NCI-H446 treated with DMSO at 0.1 percent for 48 hours (cell line): Measurements from ENCODE around the gene TIMM17A.

Source experiments
- DNase-seq: peaks from one replicate; lab custom pipeline; 2025; lab: John Stamatoyannopoulos, UW

Gene TIMM17A

DNA sequence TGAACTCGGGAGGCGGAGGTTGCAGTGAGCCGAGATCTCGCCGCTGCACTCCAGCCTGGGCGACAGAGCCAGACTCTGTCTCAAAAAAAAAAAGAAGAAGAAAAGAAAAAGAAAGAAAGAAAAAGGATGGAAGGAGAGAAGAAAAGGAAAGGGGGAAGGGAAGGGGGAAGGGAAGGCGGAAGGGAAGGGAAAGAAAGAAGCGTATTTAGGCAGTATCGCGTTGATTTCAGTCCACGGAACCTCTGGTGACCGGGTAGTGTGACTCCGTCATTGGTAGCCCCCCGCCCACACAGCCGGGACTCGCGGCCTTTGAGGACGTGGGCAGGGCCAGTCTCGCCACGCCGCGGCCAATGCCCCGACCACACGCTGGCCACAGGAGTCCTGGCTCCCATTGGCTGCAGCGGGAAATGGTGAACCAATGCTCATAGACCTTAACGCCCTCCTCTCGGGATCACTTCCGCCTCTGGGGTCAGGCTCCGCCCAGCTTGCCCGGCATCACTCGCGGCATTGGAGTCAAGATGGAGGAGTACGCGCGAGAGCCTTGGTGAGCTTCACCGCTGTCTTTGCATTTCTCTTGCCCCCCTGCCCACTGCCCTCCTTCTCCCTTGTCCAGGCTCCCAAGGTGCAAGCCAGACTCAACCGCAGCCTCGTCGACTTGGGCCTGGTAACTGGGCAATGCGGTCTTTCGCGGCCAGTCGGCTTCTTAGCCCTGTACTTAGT, at the start of gene TIMM17A:
TSS of gene TIMM17A (plus strand) at position 495 of the 720 bp plus-strand sequence. CDS start at position 519, 24 bp downstream.
- peak; percentile 94 for DNase-seq

DNA sequence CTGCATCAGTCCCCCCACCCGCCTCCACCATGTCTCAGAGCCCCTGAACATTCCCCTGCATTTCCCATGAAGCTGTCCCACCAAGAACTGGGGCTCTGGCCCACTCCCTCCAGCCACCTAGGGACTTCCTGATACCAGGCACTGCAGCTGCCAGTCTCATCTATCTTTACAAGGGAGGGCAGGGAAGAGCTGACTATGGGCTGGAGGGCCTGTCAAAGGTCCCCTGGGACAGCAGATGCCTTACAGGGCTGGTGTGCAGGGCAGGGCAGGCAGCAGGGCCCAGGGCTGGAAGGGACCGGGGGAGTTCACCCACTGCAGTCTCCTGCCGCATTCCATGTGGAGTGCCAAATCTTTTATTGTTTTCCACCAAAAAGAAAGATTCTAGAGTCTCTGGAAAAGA, 49.0 kb upstream of the TIMM17A start:
- no peak for DNase-seq

DNA sequence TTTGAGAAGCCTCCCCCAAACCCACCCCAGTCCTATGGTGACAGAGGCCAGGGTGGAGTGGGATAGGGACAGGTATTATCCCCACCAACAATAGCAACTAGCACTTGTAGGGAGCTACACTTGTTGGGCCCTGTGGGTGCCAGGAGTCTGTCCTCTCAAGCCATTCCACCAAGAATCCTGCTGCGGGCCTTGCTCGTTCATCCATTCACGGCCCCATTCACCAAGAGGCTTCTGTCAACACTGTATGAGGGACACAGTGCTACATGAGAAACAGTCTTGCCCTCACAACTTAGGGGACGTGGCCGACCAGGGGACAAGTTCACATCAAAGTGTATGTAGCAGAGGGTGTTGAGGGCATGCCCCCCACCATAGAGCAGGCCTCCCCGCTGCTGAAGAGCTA, 47.7 kb upstream of the TIMM17A start:
- DNase-seq, result no peak

DNA sequence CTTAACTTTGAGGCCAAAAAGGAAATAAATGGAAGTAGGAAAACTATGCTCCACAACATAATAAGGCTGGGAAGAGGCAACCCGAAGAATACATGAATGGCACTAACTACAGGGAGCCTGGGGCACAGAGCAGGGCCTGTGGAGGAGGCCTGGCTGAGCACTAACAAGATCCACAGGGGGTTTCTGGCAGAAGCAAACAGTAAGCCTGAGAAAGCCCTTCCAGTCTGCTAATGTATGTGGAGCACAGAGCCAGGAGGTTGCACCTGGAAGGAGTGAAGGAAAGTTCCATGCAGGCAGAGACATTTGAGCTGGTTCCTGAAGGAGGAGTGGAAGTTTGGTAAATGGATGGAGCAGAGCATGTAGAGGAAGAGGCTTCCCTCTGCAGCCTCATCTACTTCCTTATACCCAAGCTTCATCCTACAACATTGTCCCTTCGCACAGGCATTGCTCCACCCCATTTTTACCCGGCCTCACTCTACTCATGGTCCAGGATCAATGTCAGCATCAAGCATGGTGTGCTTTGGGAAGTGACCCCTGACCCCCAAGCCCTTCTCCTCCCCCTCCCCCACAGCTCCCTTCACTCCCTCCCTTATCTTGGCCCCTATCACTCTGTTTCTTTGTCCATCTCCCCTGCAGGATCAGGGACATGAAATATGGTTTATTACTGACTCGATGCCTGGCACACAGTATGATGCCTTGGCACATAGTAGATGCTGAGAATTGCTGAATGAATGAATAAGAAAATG, 43.3 kb upstream of the TIMM17A start:
- DNase-seq, result no peak

- no peak for DNase-seq
These were observed 42.5 kb upstream of the TIMM17A start for GRCh38 chr1:201912832-201913231.

GRCh38 chr1:201914456-201915235, 40.7 kb upstream of the TIMM17A start:
- DNase-seq, result no peak

- DNase-seq, result no peak
These were observed 38.6 kb upstream of the TIMM17A start for GRCh38 chr1:201916649-201917249.

GRCh38 chr1:201917362-201918033, 37.8 kb upstream of the TIMM17A start:
- DNase-seq, result no peak

DNA sequence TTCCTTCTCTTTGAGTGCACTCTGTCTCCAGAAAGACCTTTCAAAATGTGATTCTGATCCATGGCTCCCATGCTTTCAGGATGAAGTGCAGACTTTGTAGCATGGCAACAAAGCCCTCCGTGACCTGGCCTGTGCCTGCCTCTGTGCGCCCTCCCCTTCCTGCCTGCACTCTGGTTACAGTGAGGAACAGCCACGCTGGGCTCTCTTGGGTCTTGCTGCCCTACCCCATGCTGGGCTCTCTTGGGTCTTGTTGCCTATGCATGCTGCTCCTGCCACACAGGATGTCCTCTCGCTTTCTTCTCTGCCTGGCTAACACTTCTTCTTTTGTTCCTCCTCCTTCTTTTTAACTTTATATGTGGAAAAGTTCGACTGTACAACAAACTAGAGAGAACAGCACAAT, 37.0 kb upstream of the TIMM17A start:
- DNase-seq, result no peak

DNA sequence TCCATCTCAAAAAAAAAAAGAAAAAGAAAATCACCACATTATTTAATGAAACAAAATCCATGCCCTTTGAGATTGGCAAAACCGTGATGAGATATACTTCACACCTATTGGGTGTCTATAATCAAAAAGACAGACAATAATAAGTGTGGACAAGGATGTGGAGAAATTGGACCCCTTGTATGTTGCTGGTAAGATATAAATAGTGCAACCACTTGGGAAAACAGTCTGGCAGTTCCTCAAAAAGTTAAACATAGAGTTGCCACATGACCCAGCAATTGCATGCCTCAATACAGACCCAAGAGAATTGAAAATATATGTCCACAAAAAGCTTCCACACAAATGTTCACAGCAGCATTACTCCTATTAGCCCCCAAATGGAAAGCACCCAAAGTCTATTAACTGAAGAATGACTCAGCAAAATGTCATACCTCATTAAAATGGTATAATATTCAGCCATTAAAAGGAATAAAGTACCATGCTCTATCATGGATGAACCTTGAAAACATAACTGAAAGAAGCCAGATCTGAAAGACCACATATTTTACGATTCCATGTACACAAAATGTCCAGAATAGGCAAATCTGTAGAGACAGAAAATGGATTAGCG, 33.2 kb upstream of the TIMM17A start:
- DNase-seq, result no peak

DNA sequence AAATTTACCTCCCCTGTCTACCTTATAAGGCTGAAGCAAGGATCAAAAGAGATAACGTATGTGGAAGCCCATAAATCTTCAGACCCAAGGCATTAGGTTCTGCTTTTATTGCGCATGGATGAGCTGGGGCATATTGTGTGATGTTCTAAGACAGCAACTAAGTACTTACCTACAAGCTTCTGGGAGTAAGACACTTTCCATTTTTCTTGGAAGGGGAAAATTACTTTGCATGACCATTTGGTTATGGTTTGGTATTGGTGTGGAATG, 30.1 kb upstream of the TIMM17A start:
- no peak for DNase-seq

DNA sequence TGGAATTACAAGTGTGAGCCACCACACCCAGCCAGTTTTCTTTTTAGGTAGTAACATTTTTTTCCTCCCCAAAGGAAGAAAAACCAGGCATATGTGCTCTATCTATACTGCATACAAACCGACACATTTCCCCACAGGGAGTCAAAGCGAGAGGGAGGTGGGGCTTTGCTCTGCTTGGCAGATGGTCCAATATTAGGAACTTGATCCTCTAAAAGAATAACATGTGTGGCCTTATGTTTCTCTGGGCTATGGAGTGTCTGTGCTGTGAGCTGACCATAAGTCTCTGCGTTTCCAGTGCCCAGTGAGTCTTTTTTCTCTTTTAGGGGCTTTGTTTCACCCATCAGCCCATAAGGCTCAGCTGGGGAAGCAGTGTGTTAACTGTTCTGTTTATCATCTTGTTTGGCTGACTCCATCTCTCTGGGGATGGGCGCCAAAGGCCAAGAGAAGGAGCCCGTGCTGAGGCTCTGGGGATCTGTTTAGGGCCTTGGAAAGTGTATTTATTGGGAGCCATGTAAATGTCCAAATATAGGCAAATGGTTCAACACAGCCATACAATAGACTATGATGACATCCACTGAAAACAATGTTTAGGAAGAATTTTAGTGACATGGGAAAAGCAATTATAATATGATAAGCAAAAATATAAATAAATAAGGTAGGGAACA, 29.2 kb upstream of the TIMM17A start:
- peak; percentile 74 for DNase-seq

- DNase-seq, result no peak
These were observed 27.0 kb upstream of the TIMM17A start for GRCh38 chr1:201928266-201928665.

- no peak for DNase-seq
These were observed 25.2 kb upstream of the TIMM17A start for GRCh38 chr1:201930137-201930536.

- DNase-seq, result no peak
These were observed 24.5 kb upstream of the TIMM17A start for GRCh38 chr1:201930803-201931202.

GRCh38 chr1:201933840-201934430, 21.4 kb upstream of the TIMM17A start:
- peak; percentile 3 for DNase-seq

GRCh38 chr1:201937624-201938213, 17.6 kb upstream of the TIMM17A start:
- DNase-seq, result no peak

DNA sequence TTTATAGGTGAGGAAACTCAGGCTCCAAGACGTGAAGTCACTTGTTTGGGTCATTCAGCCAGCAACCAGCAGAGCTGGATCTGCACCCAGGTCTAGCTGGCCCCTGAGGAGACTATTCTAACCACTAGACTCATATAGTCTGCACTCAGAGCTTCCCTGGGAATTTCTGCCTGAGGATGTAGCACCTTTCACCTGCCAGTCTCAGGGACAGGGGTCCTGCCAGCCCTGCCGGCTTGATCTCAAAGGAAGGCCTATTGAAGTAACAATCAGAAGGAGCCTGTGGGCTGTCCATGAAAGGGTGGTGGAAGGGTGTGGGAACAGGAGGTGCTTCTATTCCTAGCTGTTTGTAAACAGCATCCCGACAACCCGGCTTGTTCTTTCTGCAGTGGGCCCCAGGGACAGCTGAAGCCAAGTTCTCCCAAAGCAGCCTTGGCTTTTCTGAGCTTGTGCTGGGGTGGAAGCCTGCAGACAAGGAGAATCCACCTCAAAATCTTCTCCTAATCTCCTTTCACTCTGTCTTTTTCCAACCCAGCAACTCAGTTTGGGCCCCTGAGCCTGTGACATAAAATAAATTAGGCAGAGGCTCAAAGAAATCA, 16.8 kb upstream of the TIMM17A start:
- DNase-seq, result no peak

DNA sequence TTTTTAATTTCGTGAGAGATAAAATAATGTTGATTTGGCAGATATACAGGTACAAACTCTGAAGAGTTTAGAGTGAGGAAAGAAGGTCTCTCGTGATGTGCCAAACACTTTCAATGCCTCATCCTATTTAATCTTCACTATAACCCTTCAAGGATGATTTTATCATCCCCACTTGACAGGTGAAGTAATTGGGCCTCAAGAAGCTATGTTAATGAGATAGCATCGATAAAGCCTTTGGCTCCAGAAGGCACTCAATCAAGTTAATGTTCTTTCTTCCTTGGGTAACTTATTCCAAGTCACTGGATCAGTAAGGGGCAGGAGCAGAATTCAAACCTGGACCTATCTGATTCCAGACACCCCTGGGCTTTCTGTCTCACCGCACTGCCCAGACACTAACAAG, 16.2 kb upstream of the TIMM17A start:
- DNase-seq, result no peak

- no peak for DNase-seq
These were observed 15.7 kb upstream of the TIMM17A start for GRCh38 chr1:201939574-201939973.
